HEK293 (cell line): ENCODE results near the gene NCDN.

Experiments
- KLF16 ChIP-seq: fragments of 450-650 bp; formaldehyde crosslinking; IDR thresholded peaks from 2 replicates; pipeline ENCODE4 v1.5.1; 2017; ENCODE audit warnings: missing biosample characterization, missing genetic modification characterization
- MZF1 ChIP-seq: fragments of 450-650 bp; formaldehyde crosslinking; IDR thresholded peaks from 2 replicates; pipeline ENCODE4 v1.5.1; 2017; ENCODE audit warnings: missing biosample characterization, missing genetic modification characterization, borderline replicate concordance
- PATZ1 ChIP-seq: fragments of 450-650 bp; formaldehyde crosslinking; IDR thresholded peaks from 2 replicates; pipeline ENCODE4 v1.5.1; 2016; ENCODE audit warnings: missing biosample characterization, missing genetic modification characterization
- PBX3 ChIP-seq: sonication (generic); formaldehyde crosslinking; IDR thresholded peaks from 2 replicates; pipeline ENCODE4 v1.8.1; 2022; ENCODE audit warnings: mild to moderate bottlenecking, moderate library complexity, missing genetic modification reagents
- TRIM28 ChIP-seq: IDR thresholded peaks from 2 replicates; pipeline ENCODE4 v1.6.1; 2011; ENCODE audit warnings: low read length, control low read depth, borderline replicate concordance
- ZBTB1 ChIP-seq: fragments of 450-650 bp; formaldehyde crosslinking; IDR thresholded peaks from 2 replicates; pipeline ENCODE4 v1.5.1; 2016; ENCODE audit warnings: missing biosample characterization, missing genetic modification characterization
- ZBTB11 ChIP-seq: fragments of 450-650 bp; formaldehyde crosslinking; conservative IDR thresholded peaks from 2 replicates; pipeline ENCODE4 v1.5.1; 2016; ENCODE audit warnings: low read depth, missing biosample characterization, missing genetic modification characterization
- ZBTB7A ChIP-seq: fragments of 450-650 bp; formaldehyde crosslinking; IDR thresholded peaks from 2 replicates; pipeline ENCODE4 v1.5.1; 2016; ENCODE audit warnings: low read depth, missing biosample characterization, missing genetic modification characterization
- ZFHX2 ChIP-seq: fragments of 450-650 bp; formaldehyde crosslinking; conservative IDR thresholded peaks from 2 replicates; pipeline ENCODE4 v1.5.1; 2016; ENCODE audit warnings: missing biosample characterization, missing genetic modification characterization
- ZFP3 ChIP-seq: fragments of 450-650 bp; formaldehyde crosslinking; IDR thresholded peaks from 2 replicates; pipeline ENCODE4 v1.5.1; 2016; ENCODE audit warnings: low read depth, missing biosample characterization, missing genetic modification characterization
- ZIC2 ChIP-seq: fragments of 450-650 bp; formaldehyde crosslinking; IDR thresholded peaks from 2 replicates; pipeline ENCODE4 v1.5.1; 2016; ENCODE audit warnings: missing biosample characterization, missing genetic modification characterization
- ZNF174 ChIP-seq: fragments of 450-650 bp; formaldehyde crosslinking; IDR thresholded peaks from 2 replicates; pipeline ENCODE4 v1.5.0; 2017; ENCODE audit warnings: missing biosample characterization, mild to moderate bottlenecking, missing genetic modification characterization
- ZNF223 ChIP-seq: fragments of 450-650 bp; formaldehyde crosslinking; IDR thresholded peaks from 2 replicates; pipeline ENCODE4 v1.5.1; 2016; ENCODE audit warnings: missing biosample characterization, missing genetic modification characterization
- ZNF274 ChIP-seq, 2 experiments: fragments of 200-500 bp in 1 of 2; fragments of 450-650 bp in 1 of 2; sonication (Bioruptor generic) in 1 of 2; formaldehyde crosslinking in 1 of 2; IDR thresholded peaks; 2 replicates each; pipeline versions ENCODE4 v1.5.1 to v1.6.1; 2014 to 2016; ENCODE audit warnings: borderline replicate concordance in 1 of 2, inconsistent platforms in 1 of 2, low read length in 1 of 2, missing biosample characterization in 1 of 2, missing genetic modification characterization in 1 of 2
- ZNF311 ChIP-seq: fragments of 450-650 bp; formaldehyde crosslinking; IDR thresholded peaks from 2 replicates; pipeline ENCODE4 v1.5.1; 2017; ENCODE audit warnings: missing biosample characterization, missing genetic modification characterization, borderline replicate concordance
- ZNF341 ChIP-seq: fragments of 450-650 bp; formaldehyde crosslinking; IDR thresholded peaks from 2 replicates; pipeline ENCODE4; 2016; ENCODE audit warnings: low read depth, missing biosample characterization, missing genetic modification characterization
- ZNF366 ChIP-seq: fragments of 450-650 bp; formaldehyde crosslinking; conservative IDR thresholded peaks from 2 replicates; pipeline ENCODE4 v1.5.1; 2016; ENCODE audit warnings: missing biosample characterization, missing genetic modification characterization
- ZNF398 ChIP-seq: fragments of 450-650 bp; formaldehyde crosslinking; IDR thresholded peaks from 2 replicates; pipeline ENCODE4 v1.5.1; 2017; ENCODE audit warnings: missing biosample characterization, missing genetic modification characterization
- ZNF426 ChIP-seq: fragments of 450-650 bp; formaldehyde crosslinking; IDR thresholded peaks from 2 replicates; pipeline ENCODE4 v1.5.1; 2017; ENCODE audit warnings: missing biosample characterization, missing genetic modification characterization, mild to moderate bottlenecking, inconsistent platforms, moderate library complexity
- ZNF555 ChIP-seq: fragments of 450-650 bp; formaldehyde crosslinking; conservative IDR thresholded peaks from 2 replicates; pipeline ENCODE4 v1.5.1; 2017; ENCODE audit warnings: missing biosample characterization, mild to moderate bottlenecking, missing genetic modification characterization, inconsistent platforms
- ZNF571 ChIP-seq: fragments of 450-650 bp; formaldehyde crosslinking; IDR thresholded peaks from 2 replicates; pipeline ENCODE4 v1.5.0; 2017; ENCODE audit warnings: missing biosample characterization, missing genetic modification characterization
- ZNF660 ChIP-seq: fragments of 450-650 bp; IDR thresholded peaks from 2 replicates; pipeline ENCODE4 v1.5.1; 2018; ENCODE audit warnings: missing biosample characterization, mild to moderate bottlenecking, missing genetic modification characterization
- ZNF701 ChIP-seq: fragments of 450-650 bp; formaldehyde crosslinking; IDR thresholded peaks from 2 replicates; pipeline ENCODE4 v1.5.1; 2016; ENCODE audit warnings: missing biosample characterization, missing genetic modification characterization
- ZNF768 ChIP-seq: fragments of 450-650 bp; formaldehyde crosslinking; IDR thresholded peaks from 2 replicates; pipeline ENCODE4 v1.5.1; 2018; ENCODE audit warnings: missing biosample characterization, mild to moderate bottlenecking, missing genetic modification characterization
- ZNF776 ChIP-seq: fragments of 450-650 bp; formaldehyde crosslinking; IDR thresholded peaks from 2 replicates; pipeline ENCODE4 v1.5.0; 2017; ENCODE audit warnings: missing biosample characterization, missing genetic modification characterization, borderline replicate concordance
- ZNF792 ChIP-seq: fragments of 450-650 bp; formaldehyde crosslinking; IDR thresholded peaks from 2 replicates; pipeline ENCODE4 v1.5.1; 2016; ENCODE audit warnings: missing biosample characterization, missing genetic modification characterization
- ZNF837 ChIP-seq: fragments of 450-650 bp; formaldehyde crosslinking; IDR thresholded peaks from 2 replicates; pipeline ENCODE4 v1.5.1; 2016; ENCODE audit warnings: missing biosample characterization, missing genetic modification characterization
- ZNF843 ChIP-seq: fragments of 450-650 bp; formaldehyde crosslinking; IDR thresholded peaks from 2 replicates; pipeline ENCODE4 v1.5.1; 2016; ENCODE audit warnings: missing biosample characterization, missing genetic modification characterization
- ZSCAN16 ChIP-seq: fragments of 450-650 bp; formaldehyde crosslinking; IDR thresholded peaks from 2 replicates; pipeline ENCODE4 v1.5.1; 2016; ENCODE audit warnings: missing biosample characterization, missing genetic modification characterization
- ZSCAN4 ChIP-seq: fragments of 450-650 bp; formaldehyde crosslinking; IDR thresholded peaks from 2 replicates; pipeline ENCODE4 v1.5.1; 2017; ENCODE audit warnings: missing biosample characterization, missing genetic modification characterization

NCDN gene

GRCh38 chr1:35557118-35557610 is 435 bp upstream of the NCDN start, which contains the start of gene KIAA0319L (continued):
- TF ChIP-seq ZNF341 (tag by site-specific recombination), result no peak
- TF ChIP-seq ZNF660 (tag by site-specific recombination), result 0 out of 2 replicates have a peak, but pooled peaks have one; percentile 16
- TF ChIP-seq ZBTB1 (tag by site-specific recombination), result no peak
- TF ChIP-seq KLF16 (tag by site-specific recombination), result no peak; the same call in 1 of the 2 replicates
- no peak for TF ChIP-seq ZNF223
- no peak for TF ChIP-seq ZFP3
- TF ChIP-seq PBX3 (CRISPR knock-in tag), result 0 out of 2 replicates have a peak, but pooled peaks have one; percentile 51
- TF ChIP-seq ZNF837 (tag by site-specific recombination), result no peak
- TF ChIP-seq ZNF174 (tag by site-specific recombination), result no peak
- peak; percentile 99 for TF ChIP-seq PATZ1 (tag by site-specific recombination)
- peak; percentile 45; the same call in 1 of the 2 replicates for TF ChIP-seq ZNF398 (tag by site-specific recombination)
- no peak for TF ChIP-seq ZNF426 (tag by site-specific recombination)
- TF ChIP-seq ZIC2 (tag by site-specific recombination), result no peak
- TF ChIP-seq ZNF274 (IDR thresholded peaks at IDR 0.05; ENCODE audit: low read length), result no peak
- no peak for TF ChIP-seq ZNF274 (tag by site-specific recombination; IDR thresholded peaks at IDR 0.05; ENCODE audit: borderline replicate concordance)
- TF ChIP-seq ZNF311 (tag by site-specific recombination), result no peak
- no peak for TF ChIP-seq ZNF366 (tag by site-specific recombination)
- peak; percentile 96; the same call in 1 of the 2 replicates for TF ChIP-seq ZBTB7A (tag by site-specific recombination)
- TF ChIP-seq ZSCAN4 (tag by site-specific recombination), result no peak
- no peak for TF ChIP-seq TRIM28
- peak; percentile 92 for TF ChIP-seq ZBTB11
- TF ChIP-seq ZFHX2 (tag by site-specific recombination), result no peak
- no peak for TF ChIP-seq ZNF768 (tag by site-specific recombination)
- TF ChIP-seq ZNF792, result no peak; the same call in 1 of the 2 replicates
- no peak for TF ChIP-seq ZNF843 (tag by site-specific recombination)
- no peak for TF ChIP-seq ZNF571
- no peak for TF ChIP-seq ZNF776 (tag by site-specific recombination)
- no peak for TF ChIP-seq ZNF701
- no peak for TF ChIP-seq MZF1
- TF ChIP-seq ZSCAN16 (tag by site-specific recombination), result no peak; the same call in 1 of the 2 replicates
- TF ChIP-seq ZNF555 (tag by site-specific recombination), result no peak
